ENCODE data around the gene TNNI3K.

The TNNI3K gene

DNA sequence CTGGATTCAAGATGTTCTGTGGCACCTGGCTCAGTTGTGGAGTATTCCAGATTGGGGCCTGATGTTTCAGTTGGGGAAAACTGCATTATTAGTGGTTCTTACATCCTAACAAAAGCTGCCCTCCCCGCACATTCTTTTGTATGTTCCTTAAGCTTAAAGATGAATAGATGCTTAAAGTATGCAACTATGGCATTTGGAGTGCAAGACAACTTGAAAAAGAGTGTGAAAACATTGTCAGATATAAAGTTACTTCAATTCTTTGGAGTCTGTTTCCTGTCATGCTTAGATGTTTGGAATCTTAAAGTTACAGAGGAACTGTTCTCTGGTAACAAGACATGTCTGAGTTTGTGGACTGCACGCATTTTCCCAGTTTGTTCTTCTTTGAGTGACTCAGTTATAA is 29.9 kb upstream of the TNNI3K start:
- no peak overlapping the region for H2AFZ ChIP-seq (ENCODE audit: low read length)
- TF ChIP-seq EZH2phosphoT487 (IDR thresholded peaks at IDR 0.05; ENCODE audit: low read length) (no peak), EZH2 (optimal IDR thresholded peaks at IDR 0.05; ENCODE audit: low read depth, low read length) (no peak), CTCF (IDR thresholded peaks at IDR 0.05; ENCODE audit: low read length) (no peak)
- no peak overlapping the region for H3K9ac ChIP-seq (ENCODE audit: low read length)
- H3K27me3 ChIP-seq (replicated peaks; ENCODE audit: insufficient read depth, low read length) = no peaks in the 10 kb centered on the region
- no peaks in the 10 kb centered on the region for H3K36me3 ChIP-seq (replicated peaks; ENCODE audit: insufficient read depth, low read length)
- no peaks in the 10 kb centered on the region for H3K79me2 ChIP-seq (ENCODE audit: low read length)
- H3K4me2 ChIP-seq (ENCODE audit: low read depth, low read length) = no peak overlapping the region
- no peaks in the 10 kb centered on the region for H3F3A ChIP-seq (ENCODE audit: insufficient read depth, low read length)
- H3K9me3 ChIP-seq (replicated peaks; ENCODE audit: insufficient read depth, low read length) = no peaks in the 10 kb centered on the region
- no peaks in the 10 kb centered on the region for H3K4me1 ChIP-seq (ENCODE audit: low read length)
- H3K27ac ChIP-seq (ENCODE audit: low read length) = no peak overlapping the region
- no peak overlapping the region for H3K4me3 ChIP-seq (ENCODE audit: low read length)
- H4K20me1 ChIP-seq (ENCODE audit: insufficient read depth, low read length) = no peaks in the 10 kb centered on the region
- DNase-seq = no peak
- no peaks in the 10 kb centered on the region for H3K9me2 ChIP-seq (replicated peaks; ENCODE audit: insufficient read depth, low read length)

- no peak overlapping the region for H3K4me3 ChIP-seq (ENCODE audit: low read length)
- H3K4me2 ChIP-seq (ENCODE audit: low read depth, low read length) = no peak overlapping the region
- no peaks in the 10 kb centered on the region for H3K79me2 ChIP-seq (ENCODE audit: low read length)
- no peaks in the 10 kb centered on the region for H3K27me3 ChIP-seq (replicated peaks; ENCODE audit: insufficient read depth, low read length)
- no peak for TF ChIP-seq EZH2phosphoT487 (IDR thresholded peaks at IDR 0.05; ENCODE audit: low read length)
- TF ChIP-seq EZH2 (optimal IDR thresholded peaks at IDR 0.05; ENCODE audit: low read depth, low read length) = no peak
- TF ChIP-seq CTCF (IDR thresholded peaks at IDR 0.05; ENCODE audit: low read length) = no peak
- H3K27ac ChIP-seq (ENCODE audit: low read length) = no peak overlapping the region
- H3K4me1 ChIP-seq (ENCODE audit: low read length) = no peaks in the 10 kb centered on the region
- no peaks in the 10 kb centered on the region for H3K9me2 ChIP-seq (replicated peaks; ENCODE audit: insufficient read depth, low read length)
- H3K9me3 ChIP-seq (replicated peaks; ENCODE audit: insufficient read depth, low read length) = no peaks in the 10 kb centered on the region
- H2AFZ ChIP-seq (ENCODE audit: low read length) = no peak overlapping the region
- H3F3A ChIP-seq (ENCODE audit: insufficient read depth, low read length) = no peaks in the 10 kb centered on the region
- no peak for DNase-seq
- H4K20me1 ChIP-seq (ENCODE audit: insufficient read depth, low read length) = no peaks in the 10 kb centered on the region
- H3K36me3 ChIP-seq (replicated peaks; ENCODE audit: insufficient read depth, low read length) = no peaks in the 10 kb centered on the region
- H3K9ac ChIP-seq (ENCODE audit: low read length) = no peak overlapping the region
Observed at GRCh38 chr1:74215229-74215628, 20.0 kb upstream of the TNNI3K start.

DNA sequence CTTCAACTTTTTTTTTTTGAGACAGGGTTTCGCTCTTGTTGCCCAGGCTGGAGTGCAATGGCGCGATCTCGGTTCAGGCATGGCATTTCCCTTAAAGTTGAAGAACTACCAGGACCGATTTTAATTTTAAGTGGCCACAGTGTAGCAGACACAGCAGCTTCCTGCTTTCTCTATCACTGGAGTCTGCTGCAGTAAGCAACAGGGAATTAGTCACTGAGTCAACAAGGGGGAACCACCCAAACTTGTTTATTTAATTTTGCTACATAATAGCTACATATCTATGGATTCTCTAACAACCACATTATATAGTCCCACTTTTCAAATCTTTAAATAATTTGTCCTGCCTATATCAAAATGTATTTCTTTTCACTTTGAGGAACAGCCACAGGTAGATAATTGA is 12.5 kb upstream of the TNNI3K start:
- no peaks in the 10 kb centered on the region for H3K36me3 ChIP-seq (replicated peaks; ENCODE audit: insufficient read depth, low read length)
- no peaks in the 10 kb centered on the region for H3K27me3 ChIP-seq (replicated peaks; ENCODE audit: insufficient read depth, low read length)
- H3K9ac ChIP-seq (ENCODE audit: low read length) = no peak overlapping the region
- no peaks in the 10 kb centered on the region for H3K4me1 ChIP-seq (ENCODE audit: low read length)
- no peak overlapping the region for H3K4me2 ChIP-seq (ENCODE audit: low read depth, low read length)
- H3K79me2 ChIP-seq (ENCODE audit: low read length) = no peaks in the 10 kb centered on the region
- no peak overlapping the region for H3K27ac ChIP-seq (ENCODE audit: low read length)
- no peak for TF ChIP-seq CTCF (IDR thresholded peaks at IDR 0.05; ENCODE audit: low read length)
- TF ChIP-seq EZH2 (optimal IDR thresholded peaks at IDR 0.05; ENCODE audit: low read depth, low read length) = no peak
- no peak for TF ChIP-seq EZH2phosphoT487 (IDR thresholded peaks at IDR 0.05; ENCODE audit: low read length)
- no peaks in the 10 kb centered on the region for H4K20me1 ChIP-seq (ENCODE audit: insufficient read depth, low read length)
- no peaks in the 10 kb centered on the region for H3K9me2 ChIP-seq (replicated peaks; ENCODE audit: insufficient read depth, low read length)
- no peaks in the 10 kb centered on the region for H3K9me3 ChIP-seq (replicated peaks; ENCODE audit: insufficient read depth, low read length)
- no peak for DNase-seq
- no peak overlapping the region for H3K4me3 ChIP-seq (ENCODE audit: low read length)
- no peak overlapping the region for H2AFZ ChIP-seq (ENCODE audit: low read length)
- H3F3A ChIP-seq (ENCODE audit: insufficient read depth, low read length) = no peaks in the 10 kb centered on the region
